T-helper 22 cell (primary cell): ENCODE data around the gene ASF1A.

Experiments
- DNase-seq: peaks from one replicate; pipeline ENCODE4 v3.0.0-alpha.2; 2020; ENCODE audit warnings: low read depth

Gene ASF1A

DNA sequence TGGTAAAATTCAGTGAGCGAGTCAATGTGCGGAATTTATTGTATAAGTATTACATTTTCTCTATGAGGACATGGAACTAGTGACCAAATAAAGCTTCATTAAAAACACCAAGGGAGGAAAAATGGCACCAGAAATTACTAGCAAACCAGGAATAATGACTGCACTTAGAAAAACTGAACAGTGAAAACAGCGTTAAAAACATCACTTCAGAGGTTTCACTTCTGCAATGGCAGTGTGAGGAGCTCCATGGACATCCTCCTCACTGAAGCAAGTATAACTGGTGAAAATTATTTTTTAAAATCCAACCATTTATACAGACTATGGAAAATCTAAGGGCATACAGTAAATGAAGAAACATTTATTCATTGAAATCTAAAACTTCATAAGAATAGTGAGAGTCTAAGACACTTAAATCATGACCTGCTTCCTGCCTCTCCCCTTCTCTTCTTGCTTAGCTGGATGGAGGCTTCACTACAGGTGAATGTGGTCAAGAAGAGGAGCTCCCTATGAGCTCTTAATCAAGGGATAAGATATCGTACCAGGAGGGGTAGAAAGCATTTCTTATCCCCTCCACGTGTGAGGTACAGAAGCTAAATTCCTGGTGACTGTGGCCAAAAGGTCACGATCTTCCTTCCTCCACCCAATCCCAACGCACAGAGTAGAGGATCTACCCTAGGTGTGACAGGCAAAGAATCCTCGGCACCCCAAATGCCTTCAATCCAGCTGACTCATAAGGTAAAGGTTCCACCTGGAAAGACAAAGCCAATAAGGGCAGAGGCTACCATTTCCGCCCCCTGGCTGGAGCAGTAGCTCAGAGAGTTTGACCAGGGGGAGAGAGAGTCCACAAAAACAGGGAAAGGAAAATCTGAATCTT, 12.3 kb upstream of the ASF1A start:
- no peak for DNase-seq

DNA sequence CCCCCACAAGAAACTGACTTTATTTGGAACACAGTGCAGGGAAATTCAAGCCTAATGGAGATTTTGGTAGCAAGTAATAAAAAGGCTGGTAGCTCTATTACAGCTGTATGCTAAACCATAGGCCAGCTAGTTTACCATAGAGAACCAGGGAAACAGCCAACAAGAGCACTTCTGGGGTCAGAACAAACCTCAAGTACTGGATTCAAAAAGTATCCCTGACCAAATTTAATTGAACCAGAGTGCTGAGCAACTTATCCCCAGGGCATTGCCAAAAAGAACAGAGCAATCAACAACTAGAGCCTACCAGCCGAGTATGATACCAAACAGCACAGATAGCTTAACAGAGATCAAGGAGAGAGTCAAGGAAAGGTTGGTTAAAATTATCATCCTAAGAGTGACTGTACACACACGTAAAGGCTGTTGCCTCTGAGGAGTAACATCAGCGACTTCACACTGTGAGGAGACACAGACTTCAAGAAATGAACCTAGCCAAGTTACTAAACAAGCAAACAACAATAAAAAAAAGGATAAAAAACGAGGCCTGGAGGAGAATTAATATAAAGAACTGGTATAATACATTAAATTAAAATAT, 11.5 kb upstream of the ASF1A start:
- DNase-seq, result no peak

DNA sequence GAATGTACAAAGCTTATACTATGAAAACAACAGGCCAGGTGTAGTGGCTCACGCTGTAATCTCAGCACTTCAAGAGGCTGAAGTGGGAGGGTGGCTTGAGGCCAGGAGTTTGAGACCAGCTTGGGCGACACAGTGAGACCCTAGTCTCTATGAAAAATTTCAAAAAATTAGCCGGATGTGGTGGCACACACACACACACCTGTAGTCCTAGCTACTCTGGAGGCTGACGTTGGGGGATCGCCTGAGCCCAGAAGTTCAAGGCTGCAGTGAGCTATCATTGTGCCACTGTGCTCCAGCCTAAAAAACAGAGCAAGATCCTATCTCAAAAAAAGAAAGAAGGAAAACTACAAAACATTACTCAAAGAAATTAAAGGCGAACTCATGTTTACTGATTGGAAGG, 7.3 kb upstream of the ASF1A start:
- DNase-seq, result no peak

GRCh38 chr6:118889163-118889562, 4.8 kb upstream of the ASF1A start:
- no peak for DNase-seq

- no peak for DNase-seq
These were observed 2.8 kb upstream of the ASF1A start for GRCh38 chr6:118890997-118891790.

- no peak for DNase-seq
These were observed 1.5 kb upstream of the ASF1A start for GRCh38 chr6:118892355-118892991.

- DNase-seq, result peak; percentile 34
These were observed 717 bp upstream of the ASF1A start for GRCh38 chr6:118893064-118893806.

DNA sequence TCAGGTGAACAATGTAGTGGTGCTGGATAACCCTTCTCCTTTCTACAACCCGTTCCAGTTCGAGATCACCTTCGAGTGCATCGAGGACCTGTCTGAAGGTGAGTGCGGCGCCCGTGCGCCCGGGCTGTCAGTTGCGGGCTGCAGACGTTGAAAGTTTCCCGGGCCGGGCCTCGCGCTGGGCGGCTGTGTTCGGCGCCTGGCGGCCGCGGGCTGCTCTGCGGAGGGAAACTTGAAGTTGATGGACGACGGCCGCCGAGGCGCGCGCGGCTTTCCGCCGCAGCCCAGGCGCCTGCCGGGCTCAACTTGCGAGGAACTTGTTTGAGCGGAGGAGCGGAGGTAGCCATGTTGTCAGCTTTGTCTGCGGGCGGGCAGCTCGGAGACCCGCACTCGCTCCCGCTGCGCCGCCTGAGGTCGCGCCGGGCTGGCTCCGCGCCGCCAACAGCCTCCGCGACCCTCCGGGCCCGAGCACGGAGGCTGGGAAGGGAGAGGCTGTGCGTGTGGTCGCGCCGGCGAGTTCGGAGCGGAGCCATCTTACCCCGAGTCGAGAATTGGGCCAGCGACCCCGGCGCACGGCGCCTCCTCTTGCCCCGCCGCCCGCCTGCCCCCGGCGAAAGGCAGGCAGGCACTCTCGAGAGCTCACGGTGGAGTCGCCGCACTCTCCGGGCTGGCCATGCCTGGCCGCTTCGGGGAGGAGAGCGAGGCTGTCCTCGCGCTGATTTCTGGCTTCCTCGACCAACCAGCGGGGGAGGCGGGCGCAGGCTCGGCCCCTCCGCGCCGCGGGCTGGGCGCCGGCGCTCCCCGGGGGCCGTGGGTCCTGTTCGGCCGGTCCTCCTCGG, 691 bp downstream of the ASF1A start:
- DNase-seq, result peak; percentile 43

GRCh38 chr6:118895261-118895560, 1.3 kb downstream of the ASF1A start:
- no peak for DNase-seq

DNA sequence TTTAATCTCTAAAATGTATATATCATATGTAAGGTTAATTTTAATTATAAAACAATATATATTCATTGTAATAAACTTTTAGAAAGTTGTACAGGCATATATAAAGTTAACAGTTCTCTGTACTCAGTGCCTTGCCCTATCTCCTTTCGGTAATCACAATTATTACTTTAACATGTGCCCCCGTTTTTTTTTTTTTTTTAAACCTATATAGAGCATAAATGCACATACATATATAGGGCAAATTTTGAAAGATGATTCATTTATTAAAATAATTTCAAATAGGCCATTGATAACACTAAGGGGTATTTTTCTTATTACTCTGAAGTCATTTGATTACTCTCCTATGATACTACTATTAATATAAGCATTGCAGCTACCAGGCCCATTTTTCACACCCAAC, 1.9 kb downstream of the ASF1A start:
- no peak for DNase-seq

- DNase-seq, result no peak
These were observed 2.6 kb downstream of the ASF1A start for GRCh38 chr6:118896339-118897136.

DNA sequence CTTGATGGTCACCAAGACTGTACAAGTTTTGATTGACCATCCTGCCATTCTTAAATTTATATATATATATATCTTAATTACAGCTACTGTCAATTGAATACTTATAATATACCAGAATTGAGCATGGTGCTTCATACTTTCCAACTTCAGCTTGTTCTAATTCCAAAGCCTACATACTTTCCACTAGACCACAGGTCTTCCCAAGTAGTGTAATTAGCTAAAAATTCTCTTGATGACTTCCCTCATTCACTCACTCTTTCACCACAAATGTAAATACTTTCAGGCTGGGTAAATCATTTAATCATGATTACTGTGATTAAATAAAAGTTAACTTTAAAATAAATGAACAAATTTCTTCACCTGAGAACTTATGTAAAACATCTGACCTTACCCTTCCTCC, 3.4 kb downstream of the ASF1A start:
- no peak for DNase-seq

GRCh38 chr6:118899948-118900347, 6.0 kb downstream of the ASF1A start:
- no peak for DNase-seq

GRCh38 chr6:118902726-118903125, 8.8 kb downstream of the ASF1A start:
- no peak for DNase-seq

DNA sequence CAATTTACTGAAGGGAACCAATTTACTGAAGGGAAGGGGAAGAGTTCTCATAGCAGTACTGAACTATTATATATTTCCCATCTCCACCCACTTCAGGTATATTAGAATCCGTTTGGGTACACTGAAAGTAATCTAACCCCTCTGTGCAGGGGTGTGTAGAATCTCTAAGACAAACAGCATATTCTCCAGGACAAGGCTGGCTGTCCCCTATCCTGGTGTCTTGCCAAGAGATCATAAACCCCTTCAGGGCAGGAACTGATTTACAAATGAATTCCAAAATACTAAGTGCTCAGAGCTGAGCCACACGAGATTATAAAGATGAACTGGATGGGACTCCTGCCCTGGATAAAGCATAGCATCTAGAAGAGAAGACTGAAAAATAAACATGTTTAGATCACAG, 9.2 kb downstream of the ASF1A start:
- no peak for DNase-seq

GRCh38 chr6:118903691-118904090, 9.7 kb downstream of the ASF1A start:
- no peak for DNase-seq

DNA sequence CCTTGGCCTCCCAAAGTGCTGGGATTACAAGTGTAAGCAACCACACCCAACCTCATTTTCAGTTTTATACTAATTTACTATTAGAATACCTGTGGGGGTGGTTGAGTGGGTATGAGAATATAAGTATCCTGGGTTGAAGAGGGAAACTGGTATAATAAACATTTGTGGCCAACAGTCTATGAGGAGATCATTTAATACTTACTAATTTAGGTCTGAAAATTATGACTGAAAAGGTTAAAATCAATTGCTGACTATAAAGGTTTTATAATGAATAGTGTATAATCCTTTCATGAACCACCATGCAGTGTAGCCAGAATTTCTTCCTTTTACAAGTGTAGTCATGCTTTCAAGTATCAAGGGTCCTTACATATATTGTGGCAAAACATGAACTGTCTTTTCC, 11.1 kb downstream of the ASF1A start:
- DNase-seq, result no peak

DNA sequence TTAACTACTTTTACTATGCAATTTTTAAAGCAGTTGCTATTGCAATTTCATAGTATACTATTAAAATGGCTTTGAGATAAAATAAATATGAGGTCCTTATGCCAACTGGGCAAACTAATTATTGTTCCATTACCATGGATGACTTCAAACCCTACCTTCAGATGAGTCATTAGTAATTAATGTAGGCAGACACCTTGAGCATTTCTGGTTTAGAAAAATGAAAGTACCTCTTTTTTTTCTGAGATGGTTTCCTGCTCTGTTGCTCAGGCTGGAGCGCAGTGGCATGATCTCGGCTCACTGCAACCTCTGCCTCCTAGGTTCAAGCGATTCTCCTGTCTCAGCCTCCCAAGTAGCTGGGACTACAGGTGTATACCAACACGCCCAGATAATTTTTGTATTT, 11.9 kb downstream of the ASF1A start:
- DNase-seq, result peak; percentile 11

GRCh38 chr6:118908441-118908840, 14.5 kb downstream of the ASF1A start:
- no peak for DNase-seq

DNA sequence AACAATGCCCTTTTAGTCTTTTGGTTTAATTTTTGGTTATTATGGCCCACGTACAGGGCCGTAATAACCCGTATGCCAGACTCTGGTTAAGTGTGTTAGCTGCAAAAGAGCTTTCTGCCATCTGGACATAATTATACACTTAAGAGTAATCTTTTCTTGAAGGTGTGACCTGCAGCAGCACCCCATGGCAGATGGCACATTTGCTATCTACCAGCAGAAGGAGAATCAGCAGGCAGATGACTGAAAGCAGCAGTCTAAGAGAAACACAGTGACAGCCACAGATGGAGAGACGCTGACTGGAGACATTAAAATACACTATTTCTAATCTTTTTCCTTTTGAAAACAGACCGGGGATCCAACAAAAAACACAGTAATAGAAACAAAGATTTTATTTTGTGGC, 18.7 kb downstream of the ASF1A start:
- DNase-seq, result no peak
